HG02943 (cell line): Measurements from ENCODE around the gene MRPL19.
"Not testable (repeated sequence)": the region's sequence is repeated elsewhere in the genome, so short reads cannot be mapped to it uniquely, and the experiment has no call there.

Source experiments
- ATAC-seq: cut with Tn5 transposase; IDR thresholded peaks from one replicate; pipeline ENCODE4 v1.9.1; 2021; ENCODE audit warnings: mild to moderate bottlenecking, low read depth, moderate library complexity; ENCODE audit not compliant: unreplicated experiment

MRPL19 gene

GRCh38 chr2:75656563-75656962 lies 10.0 kb downstream of the MRPL19 start:
- no peak for ATAC-seq

GRCh38 chr2:75657798-75658197 lies 11.2 kb downstream of the MRPL19 start:
- ATAC-seq: no peak

- ATAC-seq: no peak
Observed at GRCh38 chr2:75666911-75667310, 20.3 kb downstream of the MRPL19 start.

GRCh38 chr2:75667884-75668283 lies 21.3 kb downstream of the MRPL19 start:
- ATAC-seq: no peak

- not testable (repeated sequence) for ATAC-seq
Observed at GRCh38 chr2:75675423-75675822, 28.8 kb downstream of the MRPL19 start.

GRCh38 chr2:75675908-75676307 lies 29.3 kb downstream of the MRPL19 start:
- no peak for ATAC-seq

GRCh38 chr2:75676464-75676863 lies 29.9 kb downstream of the MRPL19 start:
- ATAC-seq: no peak

GRCh38 chr2:75679556-75679955 lies 33.0 kb downstream of the MRPL19 start:
- ATAC-seq: no peak

GRCh38 chr2:75680402-75680801 lies 33.8 kb downstream of the MRPL19 start:
- ATAC-seq: no peak

- ATAC-seq: not testable (repeated sequence)
Observed at GRCh38 chr2:75683430-75683829, 36.8 kb downstream of the MRPL19 start.

GRCh38 chr2:75688196-75688595 lies 41.6 kb downstream of the MRPL19 start:
- ATAC-seq: no peak

GRCh38 chr2:75698918-75699317 lies 52.3 kb downstream of the MRPL19 start:
- no peak for ATAC-seq

- ATAC-seq: no peak
Observed at GRCh38 chr2:75702593-75702992, 56.0 kb downstream of the MRPL19 start.

GRCh38 chr2:75703589-75704287 lies 57.2 kb downstream of the MRPL19 start:
- no peak for ATAC-seq

GRCh38 chr2:75705921-75706320 lies 59.3 kb downstream of the MRPL19 start:
- no peak for ATAC-seq

GRCh38 chr2:75707901-75708300 lies 61.3 kb downstream of the MRPL19 start:
- no peak for ATAC-seq

- no peak for ATAC-seq
Observed at GRCh38 chr2:75709297-75709696, 62.7 kb downstream of the MRPL19 start.

GRCh38 chr2:75710220-75710576 lies 63.6 kb downstream of the MRPL19 start:
- ATAC-seq: peak; percentile 36

GRCh38 chr2:75710577-75711253 lies 64.1 kb downstream of the MRPL19 start, which contains the start of gene GCFC2:
TSS of gene GCFC2 (minus strand) at chr2:75710915. CDS start at chr2:75710855, 60 bp downstream.
- peak; percentile 94 for ATAC-seq

- not testable (repeated sequence) for ATAC-seq
Observed at GRCh38 chr2:75711590-75711989, 65.0 kb downstream of the MRPL19 start.

- no peak for ATAC-seq
Observed at GRCh38 chr2:75716406-75716805, 69.8 kb downstream of the MRPL19 start.

GRCh38 chr2:75719616-75720015 lies 73.0 kb downstream of the MRPL19 start:
- ATAC-seq: no peak
